Measurements from ENCODE around the gene GSTM3. TPM values are rescaled to one million over a fixed set of nuclear protein-coding genes. Genes with fewer than 3 reads are reported as not detected.

Gene GSTM3
- total RNA-seq, 5 donors from 2014 or later (not counting 1 experiment from before 2014, with no cell fraction given), result 8.4 to 17.1 (median 10.3) TPM

- CTCF ChIA-PET, result interaction anchor here (0.5 to 10.9 kb wide), 9 partner anchors 118 to 233 kb away, joined by 3 to 254 read pairs (median 4); partner anchors contain the start of gene AHCYL1 (in 2 of the 2)
- Mint-ChIP-seq H3K27ac (no peak overlapping the region), H3K9me3 (no peaks in the 10 kb centered on the region)
Measured at GRCh38 chr1:109772658-109773202, 31.9 kb upstream of the GSTM3 start.

DNA sequence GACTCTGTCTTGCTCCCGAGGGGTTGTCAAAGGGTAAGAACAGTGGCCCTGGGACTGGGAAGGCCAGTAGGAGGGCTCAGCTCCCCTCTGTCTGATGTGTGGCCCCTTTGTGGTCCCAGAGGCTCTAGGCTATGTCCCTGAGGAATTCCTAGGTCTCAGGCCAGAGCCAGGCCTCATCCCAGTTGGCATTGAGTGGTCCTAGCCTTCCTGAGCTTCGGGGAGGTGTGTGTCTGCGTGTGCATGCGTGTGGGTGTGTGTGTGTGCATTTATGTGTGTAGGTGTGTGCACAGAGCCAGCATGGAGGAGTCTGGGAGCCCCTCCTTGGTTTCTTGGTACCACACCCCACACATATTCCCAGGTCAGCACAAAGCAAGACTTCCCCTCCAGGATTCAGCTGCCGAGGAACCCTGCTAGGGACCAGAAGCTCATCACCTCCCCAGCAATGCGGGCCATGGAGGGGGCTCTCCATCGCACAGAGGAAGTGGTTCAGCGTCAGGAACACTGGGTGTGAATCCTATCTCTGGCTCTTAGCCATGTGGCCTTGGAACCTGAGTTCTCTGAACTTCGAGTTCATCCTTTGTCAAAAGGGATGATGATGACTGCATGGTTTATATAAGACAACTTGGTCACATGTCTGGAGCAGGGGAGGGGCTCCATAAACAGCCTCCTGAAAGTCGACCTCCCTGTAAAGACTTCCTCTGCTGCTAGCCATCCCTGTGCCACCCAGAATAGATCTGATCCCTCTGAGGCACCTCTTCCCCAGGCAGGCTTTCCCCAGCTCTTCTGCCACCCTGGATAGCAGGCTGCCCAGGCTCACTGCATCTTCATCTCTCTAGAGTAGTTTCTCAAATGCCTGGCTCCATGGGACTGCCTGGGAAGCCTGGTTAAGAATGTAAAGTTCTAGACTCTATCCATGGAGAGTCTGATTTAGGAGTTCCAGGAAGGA, 31.1 kb upstream of the GSTM3 start:
- H3K9me3 ChIP-seq, result no peaks in the 10 kb centered on the region
- H3K27ac ChIP-seq (ENCODE audit: low read length), result no peak overlapping the region
- no peak overlapping the region for H3K4me3 ChIP-seq (ENCODE audit: control insufficient read depth in 1 of 2, extremely low read depth in 1 of 2, low read length in 1 of 2)
- H3K27me3 ChIP-seq (replicated peaks in 1 of 2; ENCODE audit: control insufficient read depth in 2 of 2, extremely low read depth in 1 of 2, insufficient read depth in 2 of 2, low read length in 1 of 2), result peaks cover 0 to 20% of the 10 kb centered on the region in 2 experiments
- Mint-ChIP-seq H3K9me3 (no peaks in the 10 kb centered on the region), H3K27me3 (no peaks in the 10 kb centered on the region), H3K36me3 (no peaks in the 10 kb centered on the region), H3K4me3 (no peak overlapping the region), H3K4me1 (peaks cover 6 to 14% (median 9%) of the 10 kb centered on the region in 3 donors), H3K27ac (no peak overlapping the region)
- DNase-seq, result no peak
- CTCF ChIA-PET, result interaction anchor here (1.3 to 10.9 kb wide), 6 partner anchors 132 to 226 kb away, joined by 4 to 163 read pairs (median 4); partner anchors contain the start of gene AHCYL1 (in 2 of the 2)
- no peak for ATAC-seq (replicated peaks in 1 of 4)
- peaks cover 0 to 12% of the 10 kb centered on the region in 2 experiments for H3K4me1 ChIP-seq (ENCODE audit: control insufficient read depth in 1 of 2, extremely low read depth in 1 of 2, insufficient read depth in 2 of 2, low read length in 2 of 2)
- 51% methylated on average over 7 of the region's 10 CpGs for WGBS (ENCODE audit: insufficient coverage)
- no peaks in the 10 kb centered on the region for H3K36me3 ChIP-seq (ENCODE audit: control insufficient read depth in 2 of 2, extremely low read depth in 1 of 2, insufficient read depth in 1 of 2, low read length in 1 of 2)
- POLR2A ChIA-PET, result no interaction called here

More at GRCh38 chr1:109772658-109773202, 31.9 kb upstream of the GSTM3 start:
- 100% methylated on average over 3 of the region's 6 CpGs for WGBS (ENCODE audit: insufficient coverage)
- POLR2A ChIA-PET, result no interaction called here
- no peak overlapping the region for H3K4me3 ChIP-seq (ENCODE audit: control insufficient read depth in 1 of 2, extremely low read depth in 1 of 2, low read length in 1 of 2)
- H3K27ac ChIP-seq (ENCODE audit: low read length), result no peak overlapping the region
- Mint-ChIP-seq H3K4me3 (no peak overlapping the region), H3K27me3 (no peaks in the 10 kb centered on the region), H3K36me3 (no peaks in the 10 kb centered on the region), H3K4me1 (peaks cover 7 to 16% (median 9%) of the 10 kb centered on the region in 3 donors)
- peaks cover 0 to 20% of the 10 kb centered on the region in 2 experiments for H3K27me3 ChIP-seq (replicated peaks in 1 of 2; ENCODE audit: control insufficient read depth in 2 of 2, extremely low read depth in 1 of 2, insufficient read depth in 2 of 2, low read length in 1 of 2)
- ATAC-seq (replicated peaks in 1 of 4) (no peak), DNase-seq (no peak)
- peaks cover 0 to 18% of the 10 kb centered on the region in 2 experiments for H3K4me1 ChIP-seq (ENCODE audit: control insufficient read depth in 1 of 2, extremely low read depth in 1 of 2, insufficient read depth in 2 of 2, low read length in 2 of 2)
- no peaks in the 10 kb centered on the region for H3K36me3 ChIP-seq (ENCODE audit: control insufficient read depth in 2 of 2, extremely low read depth in 1 of 2, insufficient read depth in 1 of 2, low read length in 1 of 2)
- H3K9me3 ChIP-seq, result no peaks in the 10 kb centered on the region

GRCh38 chr1:109770331-109771095, 29.7 kb upstream of the GSTM3 start:
- no peak for ATAC-seq (replicated peaks in 1 of 4)
- H3K4me1 ChIP-seq (ENCODE audit: control insufficient read depth in 1 of 2, extremely low read depth in 1 of 2, insufficient read depth in 2 of 2, low read length in 2 of 2), result peaks cover 0 to 8% of the 10 kb centered on the region in 2 experiments
- Mint-ChIP-seq H3K36me3 (no peaks in the 10 kb centered on the region), H3K27ac (no peak overlapping the region), H3K9me3 (no peaks in the 10 kb centered on the region), H3K27me3 (no peaks in the 10 kb centered on the region), H3K4me3 (no peak overlapping the region), H3K4me1 (peaks cover 3 to 7% (median 7%) of the 10 kb centered on the region in 3 donors)
- no peaks in the 10 kb centered on the region for H3K36me3 ChIP-seq (ENCODE audit: control insufficient read depth in 2 of 2, extremely low read depth in 1 of 2, insufficient read depth in 1 of 2, low read length in 1 of 2)
- no peaks in the 10 kb centered on the region for H3K9me3 ChIP-seq
- H3K27ac ChIP-seq (ENCODE audit: low read length), result no peak overlapping the region
- H3K27me3 ChIP-seq (replicated peaks in 1 of 2; ENCODE audit: control insufficient read depth in 2 of 2, extremely low read depth in 1 of 2, insufficient read depth in 2 of 2, low read length in 1 of 2), result peaks cover 0 to 20% of the 10 kb centered on the region in 2 experiments
- 90% methylated on average over 7 of the region's 11 CpGs for WGBS (ENCODE audit: insufficient coverage)
- DNase-seq, result no peak
- no peak overlapping the region for H3K4me3 ChIP-seq (ENCODE audit: control insufficient read depth in 1 of 2, extremely low read depth in 1 of 2, low read length in 1 of 2)
- ChIA-PET POLR2A (no interaction called here), CTCF (interaction anchor here (1.3 to 10.9 kb wide), 3 partner anchors 212 to 224 kb away, joined by 4 to 163 read pairs (median 4); partner anchors contain the start of gene AHCYL1 (in 2 of the 2))

DNA sequence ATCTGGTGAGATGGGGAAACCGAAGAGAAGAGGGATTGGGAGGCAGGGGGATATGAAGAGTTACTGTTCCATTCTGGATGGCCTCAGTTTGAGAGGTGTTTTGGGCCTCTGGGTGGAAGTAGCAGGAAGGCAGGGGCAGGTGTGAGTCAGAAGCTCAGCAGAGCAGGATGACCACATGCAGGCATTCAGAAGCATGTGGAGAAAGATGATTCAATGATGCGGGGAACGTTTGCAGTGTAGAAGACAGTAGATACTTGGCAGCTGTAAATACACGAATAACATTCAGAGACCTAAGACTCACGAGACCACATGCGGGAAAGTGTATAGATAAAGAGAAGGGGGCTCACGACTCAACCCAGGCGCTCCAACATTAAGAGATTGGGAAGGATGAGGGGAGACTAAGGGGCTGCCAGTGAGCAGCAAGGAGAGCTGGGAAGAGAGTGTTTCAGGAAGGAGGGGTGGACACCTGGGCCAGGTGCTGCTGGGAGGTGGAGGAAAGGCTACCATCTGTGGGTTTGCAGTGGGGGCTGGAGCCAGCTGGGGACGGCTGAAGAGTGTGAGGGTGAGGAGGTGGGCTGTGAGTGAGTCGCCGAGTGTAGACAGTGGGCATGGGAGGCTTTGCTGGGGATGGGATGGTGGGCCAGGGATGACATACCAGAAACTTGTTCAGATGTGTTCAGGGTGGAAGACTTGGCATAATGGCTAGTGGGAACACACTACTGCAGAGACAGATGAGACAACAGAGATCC, 28.7 kb upstream of the GSTM3 start:
- POLR2A ChIA-PET, result no interaction called here
- DNase-seq, result no peak
- CTCF ChIA-PET, result interaction anchor here in 1 of 2 donors (1.3 kb wide), 1 partner anchor 223 kb away, joined by 4 read pairs; no protein-coding TSS in a partner anchor

DNA sequence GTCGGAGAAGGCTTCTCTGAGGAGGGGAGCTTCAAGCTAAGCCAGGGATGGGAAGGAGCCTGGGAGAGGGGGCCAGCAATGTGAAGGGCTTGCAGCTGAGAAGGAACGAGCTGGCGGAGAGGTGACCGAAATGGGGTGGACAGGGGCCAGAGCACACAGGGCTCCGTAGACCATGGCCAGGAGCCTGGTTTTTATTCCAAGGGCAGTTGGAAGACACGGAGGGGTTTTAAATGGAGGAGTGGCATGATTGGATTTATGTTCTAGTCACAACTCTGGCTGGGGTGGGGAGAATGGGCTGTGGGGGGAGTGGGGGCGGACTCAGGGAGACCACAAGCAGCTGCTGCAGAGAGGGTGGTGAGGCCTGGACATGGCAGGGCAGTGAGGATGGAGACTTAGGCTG, 28.0 kb upstream of the GSTM3 start:
- no peak for ATAC-seq (replicated peaks in 1 of 4)
- WGBS (ENCODE audit: insufficient coverage), result 82% methylated on average over 7 of the region's 7 CpGs
- no peak overlapping the region for H3K27ac Mint-ChIP-seq
- Histone ChIP-seq H3K4me1 (ENCODE audit: control insufficient read depth in 1 of 2, extremely low read depth in 1 of 2, insufficient read depth in 2 of 2, low read length in 2 of 2) (peaks cover 0 to 4% of the 10 kb centered on the region in 2 experiments), H3K36me3 (ENCODE audit: control insufficient read depth in 2 of 2, extremely low read depth in 1 of 2, insufficient read depth in 1 of 2, low read length in 1 of 2) (no peaks in the 10 kb centered on the region), H3K27ac (ENCODE audit: low read length) (no peak overlapping the region), H3K27me3 (replicated peaks in 1 of 2; ENCODE audit: control insufficient read depth in 2 of 2, extremely low read depth in 1 of 2, insufficient read depth in 2 of 2, low read length in 1 of 2) (peaks cover 0 to 28% of the 10 kb centered on the region in 2 experiments), H3K9me3 (no peaks in the 10 kb centered on the region), H3K4me3 (ENCODE audit: control insufficient read depth in 1 of 2, extremely low read depth in 1 of 2, low read length in 1 of 2) (no peak overlapping the region)
- H3K4me3 Mint-ChIP-seq, result no peak overlapping the region
- no peak for DNase-seq
- H3K4me1 Mint-ChIP-seq, result peaks cover under 1 to 6% (median 5%) of the 10 kb centered on the region in 3 donors
- POLR2A ChIA-PET, result no interaction called here
- H3K27me3 Mint-ChIP-seq, result peaks cover 0 to 1% of the 10 kb centered on the region in 2 donors
- H3K9me3 Mint-ChIP-seq, result no peaks in the 10 kb centered on the region
- no peaks in the 10 kb centered on the region for H3K36me3 Mint-ChIP-seq
- CTCF ChIA-PET, result interaction anchor here in 1 of 2 donors (1.4 kb wide), 1 partner anchor 215 kb away, joined by 3 read pairs; no protein-coding TSS in a partner anchor

More for the DNA sequence above, 28.7 kb upstream of the GSTM3 start:
- whole genome bisulfite sequencing (ENCODE audit: insufficient coverage), result 82% methylated on average over 11 of the region's 11 CpGs
- H3K27me3 Mint-ChIP-seq, result no peaks in the 10 kb centered on the region
- Histone ChIP-seq H3K4me3 (ENCODE audit: control insufficient read depth in 1 of 2, extremely low read depth in 1 of 2, low read length in 1 of 2) (no peak overlapping the region), H3K4me1 (ENCODE audit: control insufficient read depth in 1 of 2, extremely low read depth in 1 of 2, insufficient read depth in 2 of 2, low read length in 2 of 2) (peaks cover 0 to 8% of the 10 kb centered on the region in 2 experiments), H3K27ac (ENCODE audit: low read length) (no peak overlapping the region), H3K9me3 (no peaks in the 10 kb centered on the region), H3K27me3 (replicated peaks in 1 of 2; ENCODE audit: control insufficient read depth in 2 of 2, extremely low read depth in 1 of 2, insufficient read depth in 2 of 2, low read length in 1 of 2) (peaks cover 0 to 23% of the 10 kb centered on the region in 2 experiments), H3K36me3 (ENCODE audit: control insufficient read depth in 2 of 2, extremely low read depth in 1 of 2, insufficient read depth in 1 of 2, low read length in 1 of 2) (no peaks in the 10 kb centered on the region)
- H3K36me3 Mint-ChIP-seq, result no peaks in the 10 kb centered on the region
- H3K27ac Mint-ChIP-seq, result no peak overlapping the region
- H3K4me3 Mint-ChIP-seq, result no peak overlapping the region
- no peak for ATAC-seq (replicated peaks in 1 of 4)
- H3K9me3 Mint-ChIP-seq, result no peaks in the 10 kb centered on the region
- peaks cover 3 to 7% (median 7%) of the 10 kb centered on the region in 3 donors for H3K4me1 Mint-ChIP-seq

All from T-cell (primary cell).